Measurements from ENCODE around the gene FSTL4.

The FSTL4 gene

GRCh38 chr5:133531594-133531993 is 80.7 kb downstream of the FSTL4 start:
- no peaks in the 10 kb centered on the region for H3K27me3 ChIP-seq (ENCODE audit: control insufficient read depth, insufficient read depth, low read length)
- H3K36me3 ChIP-seq (ENCODE audit: control insufficient read depth, insufficient read depth, low read length), result no peaks in the 10 kb centered on the region
- H3K27ac ChIP-seq (ENCODE audit: low read length), result no peak overlapping the region
- no peak overlapping the region for H3K4me3 ChIP-seq (ENCODE audit: low read length)
- DNase-seq (ENCODE audit: low read depth, low spot score), result no peak
- no CpG with 5 or more reads among the region's 4 CpGs for WGBS (ENCODE audit: insufficient coverage, insufficient read length)
- H3K9me3 ChIP-seq (ENCODE audit: control insufficient read depth, insufficient read depth, low read length), result no peaks in the 10 kb centered on the region
- H3K4me1 ChIP-seq (ENCODE audit: control insufficient read depth, insufficient read depth, low read length), result no peaks in the 10 kb centered on the region

DNA sequence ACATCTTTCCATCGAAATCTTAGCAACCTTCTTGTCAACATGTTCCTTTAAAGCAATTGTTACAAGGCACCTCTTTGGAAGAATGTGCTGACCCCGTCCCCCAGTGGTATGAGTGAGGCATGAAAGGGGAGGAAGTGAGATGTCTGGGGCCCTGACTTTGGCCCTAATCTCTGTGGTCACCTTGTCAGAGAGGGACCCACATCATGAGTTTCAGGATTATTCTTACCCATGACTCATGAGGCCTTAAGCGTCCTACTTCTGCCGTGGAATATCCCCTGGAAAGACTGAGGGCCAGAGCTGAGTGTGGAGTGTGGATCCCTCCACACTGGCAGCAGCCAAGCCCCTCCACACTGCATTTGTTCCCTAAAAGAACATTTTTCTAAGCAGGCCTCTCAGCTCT is 81.2 kb downstream of the FSTL4 start:
- no peak overlapping the region for H3K27ac ChIP-seq (ENCODE audit: low read length)
- no peaks in the 10 kb centered on the region for H3K4me1 ChIP-seq (ENCODE audit: control insufficient read depth, insufficient read depth, low read length)
- H3K27me3 ChIP-seq (ENCODE audit: control insufficient read depth, insufficient read depth, low read length), result no peaks in the 10 kb centered on the region
- DNase-seq (ENCODE audit: low read depth, low spot score), result no peak
- H3K9me3 ChIP-seq (ENCODE audit: control insufficient read depth, insufficient read depth, low read length), result no peaks in the 10 kb centered on the region
- no peaks in the 10 kb centered on the region for H3K36me3 ChIP-seq (ENCODE audit: control insufficient read depth, insufficient read depth, low read length)
- H3K4me3 ChIP-seq (ENCODE audit: low read length), result no peak overlapping the region
- WGBS (ENCODE audit: insufficient coverage, insufficient read length), result no CpG with 5 or more reads among the region's 4 CpGs

DNA sequence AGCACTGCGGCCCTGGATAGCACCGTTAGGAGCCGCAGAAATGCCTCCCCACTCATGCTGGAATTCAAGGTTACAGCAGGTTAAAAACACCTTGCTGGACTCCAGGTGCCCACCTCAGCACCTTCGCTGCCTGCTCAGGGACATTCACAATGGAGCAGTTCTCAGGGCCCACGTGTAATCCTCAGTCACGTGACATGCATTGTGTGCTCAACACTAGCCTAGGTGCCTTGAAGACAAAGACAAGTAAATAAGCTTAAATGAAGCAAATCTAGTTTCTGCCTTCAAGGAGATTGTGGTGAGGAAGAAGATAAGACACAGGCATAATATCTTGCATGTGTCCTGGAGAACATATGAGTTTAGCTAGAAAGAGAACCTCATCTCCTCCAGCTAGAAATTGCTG is 82.1 kb downstream of the FSTL4 start:
- no peaks in the 10 kb centered on the region for H3K4me1 ChIP-seq (ENCODE audit: control insufficient read depth, insufficient read depth, low read length)
- DNase-seq (ENCODE audit: low read depth, low spot score), result no peak
- H3K9me3 ChIP-seq (ENCODE audit: control insufficient read depth, insufficient read depth, low read length), result no peaks in the 10 kb centered on the region
- no peaks in the 10 kb centered on the region for H3K27me3 ChIP-seq (ENCODE audit: control insufficient read depth, insufficient read depth, low read length)
- no peak overlapping the region for H3K4me3 ChIP-seq (ENCODE audit: low read length)
- H3K36me3 ChIP-seq (ENCODE audit: control insufficient read depth, insufficient read depth, low read length), result no peaks in the 10 kb centered on the region
- WGBS (ENCODE audit: insufficient coverage, insufficient read length), result no CpG with 5 or more reads among the region's 6 CpGs
- H3K27ac ChIP-seq (ENCODE audit: low read length), result no peak overlapping the region

GRCh38 chr5:133528841-133529240 is 83.5 kb downstream of the FSTL4 start:
- H3K36me3 ChIP-seq (ENCODE audit: control insufficient read depth, insufficient read depth, low read length), result no peaks in the 10 kb centered on the region
- WGBS (ENCODE audit: insufficient coverage, insufficient read length), result no CpG with 5 or more reads among the region's 4 CpGs
- DNase-seq (ENCODE audit: low read depth, low spot score), result no peak

DNA sequence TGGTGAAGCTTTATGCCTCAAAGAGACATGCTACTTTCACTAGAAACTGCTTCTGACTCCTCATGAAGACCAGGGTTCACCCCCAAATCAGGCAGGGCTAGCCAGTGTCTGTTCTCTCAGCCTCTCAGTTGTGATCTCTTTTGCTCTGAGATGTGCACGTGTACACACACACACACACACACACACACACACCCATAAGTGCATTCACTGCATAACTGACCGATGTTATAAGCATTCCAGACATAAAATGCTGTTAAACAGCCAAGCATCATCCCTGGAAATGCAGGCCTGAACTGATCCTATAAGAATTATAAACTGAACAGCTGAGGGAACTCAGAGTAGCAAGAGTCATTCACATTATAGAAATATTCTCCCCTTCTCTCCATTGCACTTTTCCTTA is 85.0 kb downstream of the FSTL4 start:
- H3K27me3 ChIP-seq (ENCODE audit: control insufficient read depth, insufficient read depth, low read length), result no peaks in the 10 kb centered on the region
- 0 out of 2 replicates have a peak, but pooled peaks cover 1% of the 10 kb centered on the region for H3K4me1 ChIP-seq (ENCODE audit: control insufficient read depth, insufficient read depth, low read length)
- H3K36me3 ChIP-seq (ENCODE audit: control insufficient read depth, insufficient read depth, low read length), result no peaks in the 10 kb centered on the region
- H3K27ac ChIP-seq (ENCODE audit: low read length), result no peak overlapping the region
- no CpG with 5 or more reads among the region's 2 CpGs for WGBS (ENCODE audit: insufficient coverage, insufficient read length)
- no peak for DNase-seq (ENCODE audit: low read depth, low spot score)
- H3K9me3 ChIP-seq (ENCODE audit: control insufficient read depth, insufficient read depth, low read length), result no peaks in the 10 kb centered on the region
- H3K4me3 ChIP-seq (ENCODE audit: low read length), result no peak overlapping the region

More at GRCh38 chr5:133528841-133529240, 83.5 kb downstream of the FSTL4 start:
- no peak overlapping the region for H3K4me3 ChIP-seq (ENCODE audit: low read length)
- H3K27me3 ChIP-seq (ENCODE audit: control insufficient read depth, insufficient read depth, low read length), result no peaks in the 10 kb centered on the region
- no peaks in the 10 kb centered on the region for H3K9me3 ChIP-seq (ENCODE audit: control insufficient read depth, insufficient read depth, low read length)
- H3K27ac ChIP-seq (ENCODE audit: low read length), result no peak overlapping the region
- 0 out of 2 replicates have a peak, but pooled peaks cover 1% of the 10 kb centered on the region for H3K4me1 ChIP-seq (ENCODE audit: control insufficient read depth, insufficient read depth, low read length)

GRCh38 chr5:133526368-133526767 is 86.0 kb downstream of the FSTL4 start:
- Histone ChIP-seq H3K27me3 (ENCODE audit: control insufficient read depth, insufficient read depth, low read length) (no peaks in the 10 kb centered on the region), H3K27ac (ENCODE audit: low read length) (no peak overlapping the region), H3K36me3 (ENCODE audit: control insufficient read depth, insufficient read depth, low read length) (no peaks in the 10 kb centered on the region)

GRCh38 chr5:133525126-133525525 is 87.2 kb downstream of the FSTL4 start:
- Histone ChIP-seq H3K4me3 (ENCODE audit: low read length) (no peak overlapping the region), H3K9me3 (ENCODE audit: control insufficient read depth, insufficient read depth, low read length) (no peaks in the 10 kb centered on the region), H3K27me3 (ENCODE audit: control insufficient read depth, insufficient read depth, low read length) (no peaks in the 10 kb centered on the region), H3K4me1 (ENCODE audit: control insufficient read depth, insufficient read depth, low read length) (0 out of 2 replicates have a peak, but pooled peaks cover 1% of the 10 kb centered on the region), H3K27ac (ENCODE audit: low read length) (no peak overlapping the region), H3K36me3 (ENCODE audit: control insufficient read depth, insufficient read depth, low read length) (no peaks in the 10 kb centered on the region)
- no peak for DNase-seq (ENCODE audit: low read depth, low spot score)
- no CpG with 5 or more reads among the region's 3 CpGs for WGBS (ENCODE audit: insufficient coverage, insufficient read length)

More at GRCh38 chr5:133526368-133526767, 86.0 kb downstream of the FSTL4 start:
- no peaks in the 10 kb centered on the region for H3K9me3 ChIP-seq (ENCODE audit: control insufficient read depth, insufficient read depth, low read length)
- WGBS (ENCODE audit: insufficient coverage, insufficient read length), result no CpG with 5 or more reads among the region's 7 CpGs
- no peak for DNase-seq (ENCODE audit: low read depth, low spot score)
- no peak overlapping the region for H3K4me3 ChIP-seq (ENCODE audit: low read length)
- H3K4me1 ChIP-seq (ENCODE audit: control insufficient read depth, insufficient read depth, low read length), result 0 out of 2 replicates have a peak, but pooled peaks cover 1% of the 10 kb centered on the region

- DNase-seq (ENCODE audit: low read depth, low spot score), result no peak
- no peak overlapping the region for H3K4me3 ChIP-seq (ENCODE audit: low read length)
- H3K4me1 ChIP-seq (ENCODE audit: control insufficient read depth, insufficient read depth, low read length), result 0 out of 2 replicates have a peak, but pooled peaks cover 1% of the 10 kb centered on the region
- no peak overlapping the region for H3K27ac ChIP-seq (ENCODE audit: low read length)
- no peaks in the 10 kb centered on the region for H3K27me3 ChIP-seq (ENCODE audit: control insufficient read depth, insufficient read depth, low read length)
- H3K36me3 ChIP-seq (ENCODE audit: control insufficient read depth, insufficient read depth, low read length), result no peaks in the 10 kb centered on the region
- WGBS (ENCODE audit: insufficient coverage, insufficient read length), result no CpG with 5 or more reads among the region's 4 CpGs
- no peaks in the 10 kb centered on the region for H3K9me3 ChIP-seq (ENCODE audit: control insufficient read depth, insufficient read depth, low read length)
Measured at GRCh38 chr5:133524666-133525065, 87.7 kb downstream of the FSTL4 start.

- Histone ChIP-seq H3K27me3 (ENCODE audit: control insufficient read depth, insufficient read depth, low read length) (no peaks in the 10 kb centered on the region), H3K4me3 (ENCODE audit: low read length) (no peak overlapping the region), H3K9me3 (ENCODE audit: control insufficient read depth, insufficient read depth, low read length) (no peaks in the 10 kb centered on the region)
Measured at GRCh38 chr5:133523961-133524586, 88.3 kb downstream of the FSTL4 start.

GRCh38 chr5:133523013-133523658 is 89.2 kb downstream of the FSTL4 start:
- Histone ChIP-seq H3K4me1 (ENCODE audit: control insufficient read depth, insufficient read depth, low read length) (0 out of 2 replicates have a peak, but pooled peaks cover 1% of the 10 kb centered on the region), H3K9me3 (ENCODE audit: control insufficient read depth, insufficient read depth, low read length) (no peaks in the 10 kb centered on the region), H3K27me3 (ENCODE audit: control insufficient read depth, insufficient read depth, low read length) (no peaks in the 10 kb centered on the region), H3K27ac (ENCODE audit: low read length) (no peak overlapping the region), H3K4me3 (ENCODE audit: low read length) (no peak overlapping the region), H3K36me3 (ENCODE audit: control insufficient read depth, insufficient read depth, low read length) (no peaks in the 10 kb centered on the region)
- WGBS (ENCODE audit: insufficient coverage, insufficient read length), result no CpG with 5 or more reads among the region's 9 CpGs
- DNase-seq (ENCODE audit: low read depth, low spot score), result no peak

More at GRCh38 chr5:133523961-133524586, 88.3 kb downstream of the FSTL4 start:
- no peaks in the 10 kb centered on the region for H3K36me3 ChIP-seq (ENCODE audit: control insufficient read depth, insufficient read depth, low read length)
- 0 out of 2 replicates have a peak, but pooled peaks cover 1% of the 10 kb centered on the region for H3K4me1 ChIP-seq (ENCODE audit: control insufficient read depth, insufficient read depth, low read length)
- WGBS (ENCODE audit: insufficient coverage, insufficient read length), result no CpG with 5 or more reads among the region's 12 CpGs
- H3K27ac ChIP-seq (ENCODE audit: low read length), result no peak overlapping the region
- no peak for DNase-seq (ENCODE audit: low read depth, low spot score)
